ENCODE measurements around the gene PPP2R5C. TPM values are rescaled to one million over a fixed set of nuclear protein-coding genes. Genes with fewer than 3 reads are reported as not detected.

The PPP2R5C gene
- polyA plus RNA-seq, 1 donor from 2014 or later: 111 TPM

DNA sequence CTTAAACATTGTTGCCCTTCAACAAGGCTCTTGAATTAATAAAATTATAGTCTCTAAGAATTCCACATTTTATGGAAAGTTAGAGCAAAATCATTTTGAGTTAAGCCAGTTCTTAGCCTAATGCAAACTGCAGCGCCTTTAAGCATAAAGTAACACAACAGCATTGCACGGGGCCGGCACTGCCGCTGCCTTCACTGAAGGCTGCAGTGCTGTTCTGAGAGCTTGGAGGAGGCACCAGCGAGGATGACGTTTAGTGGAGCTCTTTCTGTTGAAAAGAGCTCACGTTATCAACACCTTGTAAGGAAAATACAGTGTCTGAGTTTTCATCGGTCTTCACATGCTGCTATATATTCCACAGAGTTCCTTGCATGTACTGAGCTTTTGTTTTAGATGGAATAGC lies 164.6 kb downstream of the PPP2R5C start:
- no peak for TF ChIP-seq TAF1 (IDR thresholded peaks at IDR 0.05; ENCODE audit: low read depth)
- no peak for TF ChIP-seq EP300 (conservative IDR thresholded peaks at IDR 0.05; ENCODE audit: poor library complexity, severe bottlenecking)
- no peak for TF ChIP-seq EZH2 (IDR thresholded peaks at IDR 0.05; ENCODE audit: borderline replicate concordance, insufficient read depth, low read length, poor library complexity, severe bottlenecking)
- Histone ChIP-seq H3K79me2 (replicated peaks; ENCODE audit: insufficient read depth, low read length) (no peaks in the 10 kb centered on the region), H3K9me3 (ENCODE audit: low read length) (no peaks in the 10 kb centered on the region), H3K27ac (ENCODE audit: low read length) (no peak overlapping the region), H3K27me3 (ENCODE audit: insufficient read depth, low read depth, low read length) (no peaks in the 10 kb centered on the region), H3K4me3 (ENCODE audit: low read length) (no peak overlapping the region), H4K20me1 (ENCODE audit: insufficient read depth) (no peaks in the 10 kb centered on the region), H2AFZ (ENCODE audit: low read depth, low read length) (no peak overlapping the region), H3K36me3 (ENCODE audit: insufficient read depth, low read length) (no peaks in the 10 kb centered on the region), H3K9me2 (ENCODE audit: insufficient read depth, low read length) (no peaks in the 10 kb centered on the region), H3F3A (ENCODE audit: insufficient read depth, low read length, poor library complexity, severe bottlenecking) (no peaks in the 10 kb centered on the region), H3K9ac (ENCODE audit: low read length) (no peak overlapping the region), H3K4me2 (ENCODE audit: low read length) (no peak overlapping the region)

DNA sequence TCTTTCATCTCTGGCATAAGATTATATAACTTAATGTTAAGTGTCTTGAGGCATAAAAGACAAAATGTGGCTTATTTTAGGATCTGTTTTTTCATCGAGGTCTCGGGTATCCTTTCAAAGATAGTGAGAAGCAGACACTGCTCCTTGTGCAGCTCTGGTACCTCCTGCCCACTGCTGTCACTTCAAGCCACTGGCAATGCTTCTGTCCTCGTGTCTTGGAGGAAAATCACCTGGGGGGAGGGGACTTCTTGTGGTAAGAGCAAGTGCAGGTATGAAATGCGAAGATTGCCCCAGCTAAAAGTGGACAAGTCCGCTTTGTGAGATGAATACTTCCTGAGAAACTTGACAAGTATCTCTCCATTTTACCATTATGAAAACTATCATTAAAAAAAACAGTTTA lies 165.1 kb downstream of the PPP2R5C start:
- Histone ChIP-seq H3K36me3 (ENCODE audit: insufficient read depth, low read length) (no peaks in the 10 kb centered on the region), H4K20me1 (ENCODE audit: insufficient read depth) (no peaks in the 10 kb centered on the region), H3K9me2 (ENCODE audit: insufficient read depth, low read length) (no peaks in the 10 kb centered on the region), H3K79me2 (replicated peaks; ENCODE audit: insufficient read depth, low read length) (no peaks in the 10 kb centered on the region), H3F3A (ENCODE audit: insufficient read depth, low read length, poor library complexity, severe bottlenecking) (no peaks in the 10 kb centered on the region), H2AFZ (ENCODE audit: low read depth, low read length) (no peak overlapping the region), H3K27ac (ENCODE audit: low read length) (no peak overlapping the region), H3K4me2 (ENCODE audit: low read length) (no peak overlapping the region), H3K27me3 (ENCODE audit: insufficient read depth, low read depth, low read length) (no peaks in the 10 kb centered on the region), H3K9me3 (ENCODE audit: low read length) (no peaks in the 10 kb centered on the region), H3K9ac (ENCODE audit: low read length) (no peak overlapping the region), H3K4me3 (ENCODE audit: low read length) (no peak overlapping the region)
- TF ChIP-seq, protein P1, sequence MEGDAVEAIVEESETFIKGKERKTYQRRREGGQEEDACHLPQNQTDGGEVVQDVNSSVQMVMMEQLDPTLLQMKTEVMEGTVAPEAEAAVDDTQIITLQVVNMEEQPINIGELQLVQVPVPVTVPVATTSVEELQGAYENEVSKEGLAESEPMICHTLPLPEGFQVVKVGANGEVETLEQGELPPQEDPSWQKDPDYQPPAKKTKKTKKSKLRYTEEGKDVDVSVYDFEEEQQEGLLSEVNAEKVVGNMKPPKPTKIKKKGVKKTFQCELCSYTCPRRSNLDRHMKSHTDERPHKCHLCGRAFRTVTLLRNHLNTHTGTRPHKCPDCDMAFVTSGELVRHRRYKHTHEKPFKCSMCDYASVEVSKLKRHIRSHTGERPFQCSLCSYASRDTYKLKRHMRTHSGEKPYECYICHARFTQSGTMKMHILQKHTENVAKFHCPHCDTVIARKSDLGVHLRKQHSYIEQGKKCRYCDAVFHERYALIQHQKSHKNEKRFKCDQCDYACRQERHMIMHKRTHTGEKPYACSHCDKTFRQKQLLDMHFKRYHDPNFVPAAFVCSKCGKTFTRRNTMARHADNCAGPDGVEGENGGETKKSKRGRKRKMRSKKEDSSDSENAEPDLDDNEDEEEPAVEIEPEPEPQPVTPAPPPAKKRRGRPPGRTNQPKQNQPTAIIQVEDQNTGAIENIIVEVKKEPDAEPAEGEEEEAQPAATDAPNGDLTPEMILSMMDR (IDR thresholded peaks at IDR 0.05; ENCODE audit: poor library complexity, severe bottlenecking): no peak
- TF ChIP-seq MXI1 (conservative IDR thresholded peaks at IDR 0.05; ENCODE audit: poor library complexity, severe bottlenecking) (no peak), SMC3 (conservative IDR thresholded peaks at IDR 0.05; ENCODE audit: poor library complexity) (no peak), POLR2AphosphoS5 (IDR thresholded peaks at IDR 0.05) (no peak), EP300 (conservative IDR thresholded peaks at IDR 0.05; ENCODE audit: poor library complexity, severe bottlenecking) (no peak), TAF1 (IDR thresholded peaks at IDR 0.05; ENCODE audit: low read depth) (no peak), RAD21 (conservative IDR thresholded peaks at IDR 0.05) (no peak), EZH2 (IDR thresholded peaks at IDR 0.05; ENCODE audit: borderline replicate concordance, insufficient read depth, low read length, poor library complexity, severe bottlenecking) (no peak)
- TF ChIP-seq, protein P2, sequence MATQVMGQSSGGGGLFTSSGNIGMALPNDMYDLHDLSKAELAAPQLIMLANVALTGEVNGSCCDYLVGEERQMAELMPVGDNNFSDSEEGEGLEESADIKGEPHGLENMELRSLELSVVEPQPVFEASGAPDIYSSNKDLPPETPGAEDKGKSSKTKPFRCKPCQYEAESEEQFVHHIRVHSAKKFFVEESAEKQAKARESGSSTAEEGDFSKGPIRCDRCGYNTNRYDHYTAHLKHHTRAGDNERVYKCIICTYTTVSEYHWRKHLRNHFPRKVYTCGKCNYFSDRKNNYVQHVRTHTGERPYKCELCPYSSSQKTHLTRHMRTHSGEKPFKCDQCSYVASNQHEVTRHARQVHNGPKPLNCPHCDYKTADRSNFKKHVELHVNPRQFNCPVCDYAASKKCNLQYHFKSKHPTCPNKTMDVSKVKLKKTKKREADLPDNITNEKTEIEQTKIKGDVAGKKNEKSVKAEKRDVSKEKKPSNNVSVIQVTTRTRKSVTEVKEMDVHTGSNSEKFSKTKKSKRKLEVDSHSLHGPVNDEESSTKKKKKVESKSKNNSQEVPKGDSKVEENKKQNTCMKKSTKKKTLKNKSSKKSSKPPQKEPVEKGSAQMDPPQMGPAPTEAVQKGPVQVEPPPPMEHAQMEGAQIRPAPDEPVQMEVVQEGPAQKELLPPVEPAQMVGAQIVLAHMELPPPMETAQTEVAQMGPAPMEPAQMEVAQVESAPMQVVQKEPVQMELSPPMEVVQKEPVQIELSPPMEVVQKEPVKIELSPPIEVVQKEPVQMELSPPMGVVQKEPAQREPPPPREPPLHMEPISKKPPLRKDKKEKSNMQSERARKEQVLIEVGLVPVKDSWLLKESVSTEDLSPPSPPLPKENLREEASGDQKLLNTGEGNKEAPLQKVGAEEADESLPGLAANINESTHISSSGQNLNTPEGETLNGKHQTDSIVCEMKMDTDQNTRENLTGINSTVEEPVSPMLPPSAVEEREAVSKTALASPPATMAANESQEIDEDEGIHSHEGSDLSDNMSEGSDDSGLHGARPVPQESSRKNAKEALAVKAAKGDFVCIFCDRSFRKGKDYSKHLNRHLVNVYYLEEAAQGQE (IDR thresholded peaks at IDR 0.05; ENCODE audit: borderline replicate concordance): no peak
